ENCODE measurements around the gene IVL.

The IVL gene

DNA sequence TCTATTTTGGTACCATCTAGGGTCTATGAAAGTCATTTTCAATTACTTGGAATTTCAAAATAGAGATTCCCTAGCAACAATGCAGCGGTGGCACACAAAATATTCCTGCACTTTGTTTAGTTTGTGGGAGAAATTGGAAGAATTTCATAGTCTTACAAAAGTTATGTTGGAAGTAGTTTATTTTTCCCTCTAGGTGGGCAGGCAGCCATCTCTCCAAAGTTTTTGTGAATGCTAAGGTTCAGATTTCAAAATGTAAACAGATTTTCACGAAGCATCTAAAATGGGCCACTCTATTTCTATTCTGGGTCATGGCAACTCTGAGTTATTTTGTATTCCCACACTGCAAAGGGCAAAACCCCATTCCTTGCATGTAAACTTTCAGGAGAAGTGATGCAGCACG, 22.3 kb upstream of the IVL start:
- H4K20me1 ChIP-seq (ENCODE audit: insufficient read depth, low read length), result no peaks in the 10 kb centered on the region

DNA sequence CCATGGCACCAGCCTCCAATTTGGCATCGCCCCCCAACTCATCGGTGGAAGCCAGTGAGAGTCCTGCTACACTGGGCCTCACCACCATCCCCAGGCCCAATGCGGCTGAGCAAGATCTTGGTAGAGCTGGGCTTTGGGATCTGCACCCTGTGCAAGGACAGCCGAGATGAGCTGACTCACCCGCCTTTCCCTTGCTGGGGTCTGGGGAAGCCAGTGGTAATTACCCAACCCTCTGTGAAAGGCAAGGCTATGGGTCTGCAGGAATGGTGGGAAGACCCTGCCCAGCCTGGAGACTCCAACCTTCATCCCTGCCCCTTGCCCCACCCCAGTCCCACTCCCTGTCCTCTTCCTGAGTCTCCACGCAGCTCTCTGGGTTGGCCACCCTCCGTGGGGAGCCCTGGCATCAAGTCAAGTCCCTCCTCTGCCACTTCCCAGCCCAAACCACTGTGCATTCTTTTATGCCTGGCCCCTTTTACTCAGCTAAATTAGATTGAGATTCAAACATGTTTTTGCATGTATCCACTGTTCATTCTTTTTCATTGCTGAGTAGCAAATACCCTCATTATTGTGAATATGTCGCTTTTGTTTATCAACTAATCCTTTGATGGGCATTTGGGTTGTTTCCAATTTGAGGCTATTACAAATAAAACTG, 21.5 kb upstream of the IVL start:
- Histone ChIP-seq H3K27me3 (replicated peaks; ENCODE audit: insufficient read depth, low read length) (no peaks in the 10 kb centered on the region), H3K9ac (ENCODE audit: low read length) (no peak overlapping the region), H3K9me3 (replicated peaks; ENCODE audit: insufficient read depth, low read length) (no peaks in the 10 kb centered on the region), H4K20me1 (ENCODE audit: insufficient read depth, low read length) (no peaks in the 10 kb centered on the region), H3K4me3 (ENCODE audit: low read length) (no peak overlapping the region), H3K4me2 (ENCODE audit: low read depth, low read length) (no peak overlapping the region), H3K4me1 (ENCODE audit: low read length) (no peaks in the 10 kb centered on the region), H3K79me2 (ENCODE audit: low read length) (no peaks in the 10 kb centered on the region), H3K9me2 (replicated peaks; ENCODE audit: insufficient read depth, low read length) (no peaks in the 10 kb centered on the region), H3K36me3 (replicated peaks; ENCODE audit: insufficient read depth, low read length) (no peaks in the 10 kb centered on the region), H2AFZ (ENCODE audit: low read length) (no peak overlapping the region), H3K27ac (ENCODE audit: low read length) (no peak overlapping the region), H3F3A (ENCODE audit: insufficient read depth, low read length) (no peaks in the 10 kb centered on the region)
- TF ChIP-seq, protein P1, sequence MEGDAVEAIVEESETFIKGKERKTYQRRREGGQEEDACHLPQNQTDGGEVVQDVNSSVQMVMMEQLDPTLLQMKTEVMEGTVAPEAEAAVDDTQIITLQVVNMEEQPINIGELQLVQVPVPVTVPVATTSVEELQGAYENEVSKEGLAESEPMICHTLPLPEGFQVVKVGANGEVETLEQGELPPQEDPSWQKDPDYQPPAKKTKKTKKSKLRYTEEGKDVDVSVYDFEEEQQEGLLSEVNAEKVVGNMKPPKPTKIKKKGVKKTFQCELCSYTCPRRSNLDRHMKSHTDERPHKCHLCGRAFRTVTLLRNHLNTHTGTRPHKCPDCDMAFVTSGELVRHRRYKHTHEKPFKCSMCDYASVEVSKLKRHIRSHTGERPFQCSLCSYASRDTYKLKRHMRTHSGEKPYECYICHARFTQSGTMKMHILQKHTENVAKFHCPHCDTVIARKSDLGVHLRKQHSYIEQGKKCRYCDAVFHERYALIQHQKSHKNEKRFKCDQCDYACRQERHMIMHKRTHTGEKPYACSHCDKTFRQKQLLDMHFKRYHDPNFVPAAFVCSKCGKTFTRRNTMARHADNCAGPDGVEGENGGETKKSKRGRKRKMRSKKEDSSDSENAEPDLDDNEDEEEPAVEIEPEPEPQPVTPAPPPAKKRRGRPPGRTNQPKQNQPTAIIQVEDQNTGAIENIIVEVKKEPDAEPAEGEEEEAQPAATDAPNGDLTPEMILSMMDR (IDR thresholded peaks at IDR 0.05; ENCODE audit: low read length), result no peak
- TF ChIP-seq EZH2phosphoT487 (IDR thresholded peaks at IDR 0.05; ENCODE audit: low read length) (no peak), EZH2 (optimal IDR thresholded peaks at IDR 0.05; ENCODE audit: low read depth, low read length) (no peak)
- no peak for DNase-seq

More for the DNA sequence above, 22.3 kb upstream of the IVL start:
- no peaks in the 10 kb centered on the region for H3K9me2 ChIP-seq (replicated peaks; ENCODE audit: insufficient read depth, low read length)
- H3K4me1 ChIP-seq (ENCODE audit: low read length), result no peaks in the 10 kb centered on the region
- H3K4me3 ChIP-seq (ENCODE audit: low read length), result no peak overlapping the region
- H3K27me3 ChIP-seq (replicated peaks; ENCODE audit: insufficient read depth, low read length), result no peaks in the 10 kb centered on the region
- no peaks in the 10 kb centered on the region for H3K79me2 ChIP-seq (ENCODE audit: low read length)
- no peak overlapping the region for H2AFZ ChIP-seq (ENCODE audit: low read length)
- H3K9me3 ChIP-seq (replicated peaks; ENCODE audit: insufficient read depth, low read length), result no peaks in the 10 kb centered on the region
- no peak overlapping the region for H3K27ac ChIP-seq (ENCODE audit: low read length)
- no peaks in the 10 kb centered on the region for H3K36me3 ChIP-seq (replicated peaks; ENCODE audit: insufficient read depth, low read length)
- no peak overlapping the region for H3K4me2 ChIP-seq (ENCODE audit: low read depth, low read length)
- H3K9ac ChIP-seq (ENCODE audit: low read length), result no peak overlapping the region
- DNase-seq, result no peak
- TF ChIP-seq, protein P1 (IDR thresholded peaks at IDR 0.05; ENCODE audit: low read length), result no peak
- TF ChIP-seq EZH2 (optimal IDR thresholded peaks at IDR 0.05; ENCODE audit: low read depth, low read length), result no peak
- no peak for TF ChIP-seq EZH2phosphoT487 (IDR thresholded peaks at IDR 0.05; ENCODE audit: low read length)
- no peaks in the 10 kb centered on the region for H3F3A ChIP-seq (ENCODE audit: insufficient read depth, low read length)

DNA sequence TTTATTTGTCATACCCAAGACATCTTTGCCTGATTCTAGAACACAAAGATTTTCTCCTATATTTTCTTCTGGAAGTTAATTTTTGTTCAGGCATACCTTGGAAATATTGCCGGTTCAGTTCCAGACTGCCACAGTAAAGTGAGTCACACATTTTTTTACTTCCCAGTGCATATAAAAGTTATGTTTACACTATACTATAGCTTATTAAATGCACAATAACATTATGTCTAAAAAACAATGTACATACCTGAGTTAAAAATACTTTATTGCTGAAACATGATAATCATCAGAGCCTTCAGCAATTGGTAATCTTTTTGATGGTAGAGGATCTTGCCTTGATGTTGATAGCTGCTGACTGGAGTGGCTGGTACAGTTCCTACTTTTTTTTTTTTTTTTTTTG, 20.2 kb upstream of the IVL start:
- no peaks in the 10 kb centered on the region for H3F3A ChIP-seq (ENCODE audit: insufficient read depth, low read length)
- no peaks in the 10 kb centered on the region for H4K20me1 ChIP-seq (ENCODE audit: insufficient read depth, low read length)
- no peaks in the 10 kb centered on the region for H3K9me2 ChIP-seq (replicated peaks; ENCODE audit: insufficient read depth, low read length)
- no peak for TF ChIP-seq EZH2 (optimal IDR thresholded peaks at IDR 0.05; ENCODE audit: low read depth, low read length)
- no peak for TF ChIP-seq EZH2phosphoT487 (IDR thresholded peaks at IDR 0.05; ENCODE audit: low read length)
- TF ChIP-seq, protein P1 (IDR thresholded peaks at IDR 0.05; ENCODE audit: low read length), result no peak
- H3K27me3 ChIP-seq (replicated peaks; ENCODE audit: insufficient read depth, low read length), result no peaks in the 10 kb centered on the region
- no peak overlapping the region for H3K4me2 ChIP-seq (ENCODE audit: low read depth, low read length)
- no peak overlapping the region for H3K9ac ChIP-seq (ENCODE audit: low read length)
- no peak overlapping the region for H3K27ac ChIP-seq (ENCODE audit: low read length)
- no peaks in the 10 kb centered on the region for H3K36me3 ChIP-seq (replicated peaks; ENCODE audit: insufficient read depth, low read length)
- DNase-seq, result no peak
- no peak overlapping the region for H2AFZ ChIP-seq (ENCODE audit: low read length)
- no peaks in the 10 kb centered on the region for H3K4me1 ChIP-seq (ENCODE audit: low read length)
- H3K9me3 ChIP-seq (replicated peaks; ENCODE audit: insufficient read depth, low read length), result no peaks in the 10 kb centered on the region
- H3K79me2 ChIP-seq (ENCODE audit: low read length), result no peaks in the 10 kb centered on the region
- no peak overlapping the region for H3K4me3 ChIP-seq (ENCODE audit: low read length)
